HS-5 (cell line): ENCODE data around the gene PPP5C.
"Not testable (repeated sequence)": the region's sequence is repeated elsewhere in the genome, so short reads cannot be mapped to it uniquely, and the experiment has no call there.

Experiments
- DNase-seq: peaks from one replicate; pipeline ENCODE4 v3.0.0-alpha.2; 2012; ENCODE audit warnings: low read depth

Gene PPP5C

GRCh38 chr19:46386151-46386550 lies 39.3 kb downstream of the PPP5C start:
- DNase-seq = no peak

- no peak for DNase-seq
Observed at GRCh38 chr19:46386996-46387712, 40.3 kb downstream of the PPP5C start.

GRCh38 chr19:46387713-46388130 lies 40.8 kb downstream of the PPP5C start:
- DNase-seq = no peak

- no peak for DNase-seq
Observed at GRCh38 chr19:46388311-46389095, 41.6 kb downstream of the PPP5C start.

- DNase-seq = no peak
Observed at GRCh38 chr19:46390121-46390858, 43.4 kb downstream of the PPP5C start.

GRCh38 chr19:46390866-46391265 lies 44.0 kb downstream of the PPP5C start:
- DNase-seq = no peak

GRCh38 chr19:46391296-46392251 lies 44.7 kb downstream of the PPP5C start:
- no peak for DNase-seq

GRCh38 chr19:46392252-46392801 lies 45.4 kb downstream of the PPP5C start:
- DNase-seq = no peak

GRCh38 chr19:46392837-46393236 lies 46.0 kb downstream of the PPP5C start:
- DNase-seq = no peak

GRCh38 chr19:46393456-46394401 lies 46.8 kb downstream of the PPP5C start:
- DNase-seq = no peak

- no peak for DNase-seq
Observed at GRCh38 chr19:46394402-46394797, 47.5 kb downstream of the PPP5C start.

- DNase-seq = not testable (repeated sequence)
Observed at GRCh38 chr19:46397801-46398479, 51.1 kb downstream of the PPP5C start.

- DNase-seq = no peak
Observed at GRCh38 chr19:46402725-46403124, 55.8 kb downstream of the PPP5C start.

GRCh38 chr19:46404055-46404752 lies 57.3 kb downstream of the PPP5C start:
- DNase-seq = no peak

- DNase-seq = no peak
Observed at GRCh38 chr19:46404753-46405468, 58.0 kb downstream of the PPP5C start.

- DNase-seq = no peak
Observed at GRCh38 chr19:46406976-46407375, 60.1 kb downstream of the PPP5C start.

- no peak for DNase-seq
Observed at GRCh38 chr19:46407856-46408663, 61.2 kb downstream of the PPP5C start.
